Spinal cord (tissue), 10 donors: Measurements from ENCODE around the gene CTNNBIP1. TPM values are rescaled to one million over a fixed set of nuclear protein-coding genes. Genes with fewer than 3 reads are reported as not detected.
A peak's percentile ranks its signal among the peaks of the same experiment; 100 is the strongest.

Source experiments
- DNase-seq, 6 donors: peaks; one replicate each; pipeline versions ENCODE4 v3.0.0 to v3.0.0-alpha.2; 2013 to 2015; ENCODE audit warnings: low spot score in 6 of 6, low read depth in 4 of 6
- H3K27ac ChIP-seq: one replicate; pipeline ENCODE4 v1.5.1; 2013; ENCODE audit warnings: low read depth, low read length, control low read depth
- H3K27me3 ChIP-seq: one replicate; pipeline ENCODE4 v1.6.1; 2013; ENCODE audit warnings: low read length; ENCODE audit not compliant: control insufficient read depth, insufficient read depth
- H3K36me3 ChIP-seq: one replicate; pipeline ENCODE4 v1.6.1; 2013; ENCODE audit warnings: low read length; ENCODE audit not compliant: control insufficient read depth, insufficient read depth
- H3K4me1 ChIP-seq: one replicate; pipeline ENCODE4 v1.6.1; 2013; ENCODE audit warnings: low read length; ENCODE audit not compliant: control insufficient read depth, insufficient read depth
- H3K4me3 ChIP-seq: one replicate; pipeline ENCODE4 v1.5.1; 2013; ENCODE audit warnings: low read depth, low read length, control low read depth
- H3K9me3 ChIP-seq: one replicate; pipeline ENCODE4 v1.6.1; 2013; ENCODE audit warnings: low read length; ENCODE audit not compliant: control insufficient read depth, insufficient read depth
- WGBS: methylation state at CpG from one replicate; pipeline ENCODE4 v1.1.5; 2013; ENCODE audit warnings: missing lambda C conversion rate; ENCODE audit not compliant: insufficient coverage; 5-methylcytosine and 5-hydroxymethylcytosine counted together
- polyA plus RNA-seq, 2 donors: library from polyadenylated mRNA; unstranded; fragments of 120-200 nt; gene quantifications; one replicate each; pipeline ENCODE4 v1.2.1, GENCODE V29; 2013; ENCODE audit not compliant: insufficient read length in 2 of 2
- total RNA-seq, 2 donors: library from RNA; depleted of rRNA in 1 of 2; stranded (reverse); fragments of 120-200 nt in 1 of 2; fragments of >200 nt in 1 of 2; gene quantifications; one replicate each; pipeline versions ENCODE4 v1.2.3 to v1.2.4, GENCODE V29; 2013 to 2014
- donor health status: healthy.

Gene CTNNBIP1
- total and polyA plus RNA-seq, 4 donors, result 30.1 to 69.5 (median 54.2) TPM

- Histone ChIP-seq H3K4me3 (peak overlapping the region; percentile 82), H3K9me3 (no peaks in the 10 kb centered on the region), H3K27ac (no peak overlapping the region), H3K27me3 (no peaks in the 10 kb centered on the region), H3K4me1 (peaks cover 22% of the 10 kb centered on the region), H3K36me3 (peaks cover 7% of the 10 kb centered on the region)
- DNase-seq, result no peak
- no CpG with 5 or more reads among the region's 4 CpGs for WGBS
These were observed 88.4 kb downstream of the CTNNBIP1 start for GRCh38 chr1:9821710-9822109.

GRCh38 chr1:9820521-9820920, 89.5 kb downstream of the CTNNBIP1 start:
- Histone ChIP-seq H3K27ac (no peak overlapping the region), H3K27me3 (no peaks in the 10 kb centered on the region), H3K4me1 (peaks cover 20% of the 10 kb centered on the region), H3K4me3 (no peak overlapping the region), H3K9me3 (no peaks in the 10 kb centered on the region), H3K36me3 (peaks cover 7% of the 10 kb centered on the region)
- peak in 1 of 6 donors; percentile 62 for DNase-seq
- no CpG with 5 or more reads among the region's 3 CpGs for whole genome bisulfite sequencing

- no peak overlapping the region for H3K27ac ChIP-seq
- no peaks in the 10 kb centered on the region for H3K9me3 ChIP-seq
- no peak for DNase-seq
- H3K4me3 ChIP-seq, result no peak overlapping the region
- 81% methylated on average over 3 of the region's 4 CpGs for WGBS
- H3K4me1 ChIP-seq, result peaks cover 8% of the 10 kb centered on the region
- peaks cover 7% of the 10 kb centered on the region for H3K36me3 ChIP-seq
- no peaks in the 10 kb centered on the region for H3K27me3 ChIP-seq
These were observed 92.3 kb downstream of the CTNNBIP1 start for GRCh38 chr1:9817734-9818133.

DNA sequence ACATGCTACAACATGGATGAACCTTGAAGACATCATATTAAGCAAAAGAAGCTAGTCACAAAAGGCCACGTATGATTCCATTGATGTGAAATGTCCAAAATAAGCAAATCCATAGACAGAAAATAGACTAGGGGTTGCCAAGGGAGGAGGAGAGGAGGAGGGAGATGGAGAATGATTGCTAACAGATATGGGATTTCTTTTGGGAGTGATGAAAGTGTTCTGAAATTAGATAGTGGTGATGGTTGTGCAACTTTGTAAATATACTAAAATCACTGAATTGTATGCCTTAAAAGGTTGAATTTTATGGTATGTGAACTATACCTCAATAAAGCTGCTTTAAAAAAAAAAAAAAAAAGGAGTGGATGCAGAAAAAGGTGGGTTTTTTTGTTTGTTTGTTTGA, 93.9 kb downstream of the CTNNBIP1 start:
- 100% methylated on average over 1 of the region's 1 CpG for WGBS
- H3K27me3 ChIP-seq, result no peaks in the 10 kb centered on the region
- peaks cover 6% of the 10 kb centered on the region for H3K4me1 ChIP-seq
- peaks cover 7% of the 10 kb centered on the region for H3K36me3 ChIP-seq
- no peak overlapping the region for H3K4me3 ChIP-seq
- no peak for DNase-seq
- H3K9me3 ChIP-seq, result no peaks in the 10 kb centered on the region
- H3K27ac ChIP-seq, result no peak overlapping the region

DNA sequence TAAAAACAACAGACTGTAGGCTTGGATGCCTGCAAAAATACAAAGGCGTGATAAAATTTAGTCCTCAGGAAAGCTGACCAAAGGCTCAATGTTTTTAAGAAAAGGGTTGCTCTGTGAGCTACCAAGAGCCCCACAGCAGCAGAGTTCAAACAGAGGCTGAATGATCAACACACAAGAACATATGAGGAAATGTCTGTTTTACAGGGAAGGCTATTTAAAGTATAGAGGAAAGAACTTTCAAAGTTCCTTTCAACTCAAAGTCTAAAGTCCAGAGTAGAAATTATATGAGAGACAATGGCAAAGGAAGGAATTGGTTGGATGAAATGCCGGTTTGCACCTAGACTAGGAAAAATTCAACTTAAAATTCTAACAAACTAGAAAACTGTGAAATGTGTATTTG, 94.9 kb downstream of the CTNNBIP1 start:
- Histone ChIP-seq H3K36me3 (peaks cover 7% of the 10 kb centered on the region), H3K4me1 (peaks cover 3% of the 10 kb centered on the region), H3K4me3 (no peak overlapping the region), H3K9me3 (no peaks in the 10 kb centered on the region), H3K27me3 (no peaks in the 10 kb centered on the region), H3K27ac (no peak overlapping the region)
- 86% methylated on average over 1 of the region's 2 CpGs for WGBS
- no peak for DNase-seq

DNA sequence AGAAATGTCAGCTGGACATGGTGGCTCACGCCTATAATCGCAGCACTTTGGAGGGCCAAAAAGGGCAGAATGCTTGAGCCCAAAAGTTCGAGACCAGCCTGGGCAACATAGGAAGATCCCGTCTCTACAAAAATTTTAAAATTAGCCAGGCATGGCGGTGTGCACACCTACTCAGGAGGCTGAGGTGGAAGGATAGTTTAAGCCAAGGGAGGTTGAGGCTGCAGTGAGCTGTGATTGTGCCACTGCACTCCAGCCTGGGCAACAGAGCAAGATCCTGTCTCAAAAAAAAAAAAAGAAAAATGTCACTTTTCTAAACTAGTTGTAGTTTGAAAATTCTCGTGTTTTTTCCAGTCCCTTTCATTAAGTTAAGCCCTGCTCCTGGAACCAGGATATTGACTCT, 95.5 kb downstream of the CTNNBIP1 start:
- Histone ChIP-seq H3K4me3 (no peak overlapping the region), H3K36me3 (peaks cover 3% of the 10 kb centered on the region), H3K27me3 (no peaks in the 10 kb centered on the region), H3K9me3 (no peaks in the 10 kb centered on the region), H3K27ac (no peak overlapping the region), H3K4me1 (peaks cover 3% of the 10 kb centered on the region)
- DNase-seq, result no peak
- 100% methylated on average over 5 of the region's 6 CpGs for WGBS

- Histone ChIP-seq H3K4me3 (no peak overlapping the region), H3K27me3 (no peaks in the 10 kb centered on the region), H3K27ac (no peak overlapping the region), H3K4me1 (peaks cover 16% of the 10 kb centered on the region), H3K9me3 (no peaks in the 10 kb centered on the region), H3K36me3 (peaks cover 9% of the 10 kb centered on the region)
- 60% methylated on average over 3 of the region's 6 CpGs for WGBS
- no peak for DNase-seq
These were observed 98.7 kb downstream of the CTNNBIP1 start for GRCh38 chr1:9811239-9811966.

DNA sequence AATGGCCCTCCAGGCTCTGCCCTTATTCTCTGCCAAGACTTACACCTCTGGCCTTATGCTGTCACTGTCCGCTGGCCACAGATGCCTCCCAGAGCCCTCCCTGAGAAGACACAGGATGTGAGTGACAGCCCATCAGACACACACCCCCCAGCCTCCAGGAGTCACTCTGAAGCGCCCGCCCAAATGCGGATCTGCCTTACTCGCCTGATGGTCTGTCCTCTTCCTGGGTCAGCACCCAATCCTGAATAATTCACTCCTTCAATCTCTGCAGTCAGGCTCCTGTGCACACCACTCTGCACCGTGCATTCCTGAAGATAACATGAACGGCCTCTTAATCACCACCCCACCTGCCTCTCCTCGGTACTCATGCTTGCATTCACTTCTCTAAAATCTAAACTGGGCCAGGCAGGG, 101.0 kb downstream of the CTNNBIP1 start:
- H3K36me3 ChIP-seq, result peaks cover 9% of the 10 kb centered on the region
- no peaks in the 10 kb centered on the region for H3K27me3 ChIP-seq
- H3K27ac ChIP-seq, result no peak overlapping the region
- WGBS, result 79% methylated on average over 5 of the region's 8 CpGs
- H3K4me3 ChIP-seq, result no peak overlapping the region
- no peak for DNase-seq
- no peaks in the 10 kb centered on the region for H3K9me3 ChIP-seq
- H3K4me1 ChIP-seq, result peaks cover 13% of the 10 kb centered on the region

- no peak overlapping the region for H3K4me3 ChIP-seq
- H3K27ac ChIP-seq, result no peak overlapping the region
- peaks cover 13% of the 10 kb centered on the region for H3K4me1 ChIP-seq
- no peaks in the 10 kb centered on the region for H3K27me3 ChIP-seq
- WGBS, result 93% methylated on average over 7 of the region's 8 CpGs
- no peaks in the 10 kb centered on the region for H3K9me3 ChIP-seq
- DNase-seq, result no peak
- peaks cover 9% of the 10 kb centered on the region for H3K36me3 ChIP-seq
These were observed 101.6 kb downstream of the CTNNBIP1 start for GRCh38 chr1:9808459-9808858.

DNA sequence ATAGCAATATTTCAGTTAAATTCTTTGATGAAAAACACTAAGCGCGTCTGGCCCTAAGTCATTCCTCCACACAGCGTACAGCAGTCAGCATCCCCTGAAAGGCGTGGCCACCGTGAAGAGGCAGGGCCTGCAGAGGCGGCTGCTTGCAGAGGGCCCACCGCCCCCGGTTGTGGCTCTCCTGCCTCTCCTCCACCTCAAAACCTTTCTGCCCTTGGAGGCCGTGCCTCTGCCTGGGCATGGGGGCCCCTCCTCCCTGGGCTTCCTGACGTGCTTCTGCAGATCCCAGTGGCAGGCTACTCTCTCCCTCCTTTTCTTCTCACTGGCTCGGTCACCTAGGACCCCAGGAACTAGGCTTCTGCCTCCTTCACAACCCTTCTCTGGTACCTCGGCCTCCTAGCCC, 102.5 kb downstream of the CTNNBIP1 start:
- WGBS, result 69% methylated on average over 12 of the region's 12 CpGs
- Histone ChIP-seq H3K27me3 (no peaks in the 10 kb centered on the region), H3K27ac (no peak overlapping the region), H3K4me3 (no peak overlapping the region), H3K4me1 (peaks cover 13% of the 10 kb centered on the region), H3K36me3 (peaks cover 9% of the 10 kb centered on the region), H3K9me3 (no peaks in the 10 kb centered on the region)
- DNase-seq, result no peak
